ENCODE measurements around the gene UBE2QL1. TPM values are rescaled to one million over a fixed set of nuclear protein-coding genes. Genes with fewer than 3 reads are reported as not detected.

UBE2QL1 gene
- total RNA-seq, 4 donors from 2014 or later, result 0.15 to 1.4 (median 0.28) TPM

DNA sequence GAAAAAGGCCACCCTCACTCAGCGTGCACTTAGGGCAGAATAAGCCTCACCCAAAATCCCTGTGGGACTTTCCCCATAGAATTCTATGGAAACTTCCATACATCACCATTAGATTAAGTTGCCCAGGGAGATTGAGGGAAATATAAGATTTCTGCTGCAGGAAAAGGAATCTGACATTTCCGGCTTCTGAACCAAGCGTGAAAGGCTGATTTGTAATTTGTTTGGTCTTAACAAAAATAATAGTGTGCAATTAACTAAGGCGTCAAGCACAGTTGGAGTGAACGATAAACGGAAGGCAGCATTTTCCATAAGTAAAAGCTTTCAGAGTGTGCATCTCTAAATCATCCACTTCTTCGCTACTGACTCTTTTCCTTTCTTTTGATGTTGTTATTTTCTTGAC, 14.0 kb downstream of the UBE2QL1 start:
- 80 to 89% methylated on average over 6 to 7 of the region's 7 CpGs for WGBS, 2 donors (ENCODE audit: low coverage in 1 of 2)

DNA sequence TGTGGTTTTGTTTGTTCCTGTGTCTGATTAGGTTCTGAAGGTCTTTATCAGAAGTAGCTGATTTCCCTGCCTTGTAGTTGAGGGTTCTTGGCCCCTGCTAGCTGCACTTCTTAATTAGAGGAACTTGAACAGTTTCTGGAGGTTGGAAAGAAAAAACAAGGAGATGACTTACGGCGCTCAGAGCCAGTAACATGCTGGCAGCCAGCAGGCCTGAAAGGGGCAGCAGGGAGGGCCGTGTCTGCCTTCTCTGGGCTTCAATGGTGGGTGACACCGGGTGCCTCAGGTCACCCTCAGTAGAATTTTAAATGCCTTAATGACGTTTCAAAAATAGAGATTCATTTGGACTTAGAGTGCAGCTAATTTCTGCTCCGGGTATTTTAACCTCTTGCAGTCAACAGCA, 15.8 kb downstream of the UBE2QL1 start:
- H3K4me3 ChIP-seq, result no peak overlapping the region
- no peak overlapping the region for H3K27ac ChIP-seq
- peaks cover 19% of the 10 kb centered on the region for H3K27me3 ChIP-seq
- no peak for TF ChIP-seq POLR2A (IDR thresholded peaks at IDR 0.05)
- no peak for TF ChIP-seq EP300 (IDR thresholded peaks at IDR 0.05)
- TF ChIP-seq POLR2AphosphoS5 (IDR thresholded peaks at IDR 0.05), result no peak
- TF ChIP-seq, protein P1, sequence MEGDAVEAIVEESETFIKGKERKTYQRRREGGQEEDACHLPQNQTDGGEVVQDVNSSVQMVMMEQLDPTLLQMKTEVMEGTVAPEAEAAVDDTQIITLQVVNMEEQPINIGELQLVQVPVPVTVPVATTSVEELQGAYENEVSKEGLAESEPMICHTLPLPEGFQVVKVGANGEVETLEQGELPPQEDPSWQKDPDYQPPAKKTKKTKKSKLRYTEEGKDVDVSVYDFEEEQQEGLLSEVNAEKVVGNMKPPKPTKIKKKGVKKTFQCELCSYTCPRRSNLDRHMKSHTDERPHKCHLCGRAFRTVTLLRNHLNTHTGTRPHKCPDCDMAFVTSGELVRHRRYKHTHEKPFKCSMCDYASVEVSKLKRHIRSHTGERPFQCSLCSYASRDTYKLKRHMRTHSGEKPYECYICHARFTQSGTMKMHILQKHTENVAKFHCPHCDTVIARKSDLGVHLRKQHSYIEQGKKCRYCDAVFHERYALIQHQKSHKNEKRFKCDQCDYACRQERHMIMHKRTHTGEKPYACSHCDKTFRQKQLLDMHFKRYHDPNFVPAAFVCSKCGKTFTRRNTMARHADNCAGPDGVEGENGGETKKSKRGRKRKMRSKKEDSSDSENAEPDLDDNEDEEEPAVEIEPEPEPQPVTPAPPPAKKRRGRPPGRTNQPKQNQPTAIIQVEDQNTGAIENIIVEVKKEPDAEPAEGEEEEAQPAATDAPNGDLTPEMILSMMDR (IDR thresholded peaks at IDR 0.05), result no peak
- ATAC-seq, result no peak
- no peaks in the 10 kb centered on the region for H3K9me3 ChIP-seq
- WGBS, 2 donors (ENCODE audit: low coverage in 1 of 2), result 66 to 83% methylated on average over 1 to 6 of the region's 6 CpGs
- H3K4me1 ChIP-seq, result no peaks in the 10 kb centered on the region
- no peaks in the 10 kb centered on the region for H3K36me3 ChIP-seq

More for the DNA sequence above, 14.0 kb downstream of the UBE2QL1 start:
- TF ChIP-seq, protein P1 (IDR thresholded peaks at IDR 0.05), result no peak
- TF ChIP-seq POLR2AphosphoS5 (IDR thresholded peaks at IDR 0.05) (no peak), POLR2A (IDR thresholded peaks at IDR 0.05) (no peak), EP300 (IDR thresholded peaks at IDR 0.05) (no peak)
- Histone ChIP-seq H3K4me1 (no peaks in the 10 kb centered on the region), H3K4me3 (no peak overlapping the region), H3K27me3 (peaks cover 8% of the 10 kb centered on the region), H3K9me3 (no peaks in the 10 kb centered on the region), H3K27ac (no peak overlapping the region), H3K36me3 (no peaks in the 10 kb centered on the region)
- no peak for ATAC-seq

DNA sequence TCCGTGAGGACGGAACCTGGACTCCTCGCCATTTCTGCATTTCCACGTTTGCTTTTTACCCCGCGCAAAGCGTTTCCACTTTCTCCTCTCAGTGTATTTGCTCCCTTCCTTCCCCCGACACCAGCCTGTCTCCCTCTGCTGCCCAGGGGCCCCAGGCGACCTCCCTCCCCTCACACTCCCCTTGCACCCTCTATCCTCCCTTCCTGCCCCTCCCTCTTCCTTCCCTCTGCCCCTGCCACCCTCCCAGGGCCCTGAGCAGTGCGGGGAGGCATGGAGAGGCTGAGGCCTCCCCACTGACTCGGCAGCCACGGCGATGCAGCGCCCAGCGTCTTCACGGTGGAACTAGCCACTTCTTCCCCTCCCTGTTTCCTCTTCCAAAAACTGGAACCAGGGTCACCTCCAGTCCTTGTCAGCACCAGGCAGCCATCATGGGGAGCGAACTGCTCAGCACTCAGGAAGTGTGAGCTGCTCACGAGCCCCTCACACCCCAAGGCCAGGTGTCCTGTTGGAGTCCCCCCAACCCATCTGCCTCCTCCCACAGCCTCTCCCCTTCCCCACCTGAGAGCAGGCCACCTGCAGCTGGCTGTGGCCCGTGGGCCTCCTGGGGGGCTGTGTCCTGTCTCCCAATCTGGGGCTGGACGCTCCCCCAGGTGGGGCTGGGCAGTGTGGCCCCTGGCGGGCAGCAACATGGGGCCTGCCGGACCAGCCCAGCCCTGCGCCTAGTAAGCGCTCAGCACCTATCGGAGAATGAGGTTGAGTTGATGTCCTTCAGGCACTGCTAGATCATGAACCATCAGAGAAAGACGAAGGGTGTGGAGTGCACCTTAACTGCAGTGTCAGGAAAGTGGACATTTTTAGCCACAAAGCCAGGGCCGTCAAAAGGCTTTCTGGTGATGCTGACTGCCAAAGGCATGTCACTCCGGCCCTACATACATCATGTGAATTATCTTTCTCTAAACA, 17.5 kb downstream of the UBE2QL1 start:
- Histone ChIP-seq H3K4me3 (no peak overlapping the region), H3K36me3 (no peaks in the 10 kb centered on the region), H3K9me3 (peaks cover 0 to 5% (median 0%) of the 10 kb centered on the region in 3 donors), H3K27me3 (peaks cover 27% of the 10 kb centered on the region), H3K27ac (no peak overlapping the region), H3K4me1 (no peaks in the 10 kb centered on the region)
- ATAC-seq, result peak; percentile 28
- no peak for TF ChIP-seq POLR2AphosphoS5 (IDR thresholded peaks at IDR 0.05)
- TF ChIP-seq EP300 (IDR thresholded peaks at IDR 0.05), result no peak
- no peak for TF ChIP-seq POLR2A (IDR thresholded peaks at IDR 0.05)
- TF ChIP-seq, protein P1 (IDR thresholded peaks at IDR 0.05), result no peak
- WGBS, 2 donors (ENCODE audit: low coverage in 1 of 2), result 61 to 65% methylated on average over 5 to 13 of the region's 28 CpGs

DNA sequence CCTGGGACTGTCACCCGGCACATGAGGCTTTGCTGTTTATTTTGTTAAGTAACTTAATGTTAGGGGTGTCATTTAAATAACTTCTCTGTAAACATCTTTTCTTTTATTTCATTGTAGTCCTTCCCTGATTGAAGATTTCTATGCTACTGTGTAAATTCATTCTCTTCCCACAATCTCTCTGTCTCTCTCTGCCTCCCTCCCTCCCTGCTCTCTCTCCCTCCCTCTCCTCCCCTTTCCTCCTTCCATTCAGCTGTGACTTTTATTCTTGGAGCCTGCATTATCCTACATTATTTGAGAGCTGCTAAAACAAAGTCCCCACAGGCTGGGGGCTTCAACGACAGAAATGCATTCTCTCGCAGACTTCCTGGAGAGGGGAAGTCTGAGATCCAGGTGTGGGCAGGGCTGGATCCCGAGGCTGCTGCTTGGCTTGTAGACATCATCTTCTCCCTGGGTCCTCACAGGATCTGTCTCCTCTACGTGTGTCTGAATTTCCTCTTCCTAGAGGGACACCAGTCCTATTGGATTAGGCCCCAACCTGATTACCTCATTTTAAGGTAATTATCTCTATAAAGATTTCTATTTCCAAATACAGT, 18.4 kb downstream of the UBE2QL1 start:
- H3K4me1 ChIP-seq, result no peaks in the 10 kb centered on the region
- TF ChIP-seq POLR2A (IDR thresholded peaks at IDR 0.05) (no peak), EP300 (IDR thresholded peaks at IDR 0.05) (no peak)
- H3K9me3 ChIP-seq, result peaks cover 0 to 9% (median 0%) of the 10 kb centered on the region in 3 donors
- no peak overlapping the region for H3K27ac ChIP-seq
- 42 to 82% methylated on average over 3 to 4 of the region's 5 CpGs for WGBS, 2 donors (ENCODE audit: low coverage in 1 of 2)
- H3K4me3 ChIP-seq, result no peak overlapping the region
- ATAC-seq, result no peak
- peaks cover 36% of the 10 kb centered on the region for H3K27me3 ChIP-seq
- H3K36me3 ChIP-seq, result no peaks in the 10 kb centered on the region

DNA sequence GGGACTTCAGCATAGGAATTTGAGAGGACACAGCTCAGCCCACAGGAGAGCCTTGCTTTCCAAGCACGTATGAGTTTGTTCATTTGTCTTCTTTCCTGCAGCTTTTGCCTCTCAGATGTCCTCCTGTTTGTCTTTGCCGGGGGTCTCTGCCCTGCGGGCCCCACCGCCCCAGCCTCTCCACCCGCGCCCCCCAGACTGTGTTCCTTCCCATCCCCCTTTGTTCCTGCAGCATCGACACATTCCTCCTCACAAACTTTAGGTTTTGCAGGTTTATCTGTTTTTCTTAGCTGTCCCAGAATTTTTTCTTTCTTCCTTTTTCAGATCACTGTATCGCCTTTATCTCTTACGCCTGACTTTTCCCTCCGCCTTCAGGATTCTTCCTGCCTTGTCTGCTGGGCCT, 18.9 kb downstream of the UBE2QL1 start:
- no peak for TF ChIP-seq EP300 (IDR thresholded peaks at IDR 0.05)
- no peak for TF ChIP-seq POLR2AphosphoS5 (IDR thresholded peaks at IDR 0.05)
- TF ChIP-seq, protein P1 (IDR thresholded peaks at IDR 0.05), result no peak
- no peak for TF ChIP-seq POLR2A (IDR thresholded peaks at IDR 0.05)
- H3K27me3 ChIP-seq, result peaks cover 40% of the 10 kb centered on the region
- WGBS, 2 donors (ENCODE audit: low coverage in 1 of 2), result 46 to 54% methylated on average over 7 to 9 of the region's 10 CpGs
- no peaks in the 10 kb centered on the region for H3K4me1 ChIP-seq
- no peak overlapping the region for H3K4me3 ChIP-seq
- no peaks in the 10 kb centered on the region for H3K36me3 ChIP-seq
- no peak overlapping the region for H3K27ac ChIP-seq
- no peak for ATAC-seq
- H3K9me3 ChIP-seq, result peaks cover 0 to 9% (median 0%) of the 10 kb centered on the region in 3 donors

Measured in gastroesophageal sphincter (tissue), 4 donors.